ENCODE results near the gene MMP17.

DNA sequence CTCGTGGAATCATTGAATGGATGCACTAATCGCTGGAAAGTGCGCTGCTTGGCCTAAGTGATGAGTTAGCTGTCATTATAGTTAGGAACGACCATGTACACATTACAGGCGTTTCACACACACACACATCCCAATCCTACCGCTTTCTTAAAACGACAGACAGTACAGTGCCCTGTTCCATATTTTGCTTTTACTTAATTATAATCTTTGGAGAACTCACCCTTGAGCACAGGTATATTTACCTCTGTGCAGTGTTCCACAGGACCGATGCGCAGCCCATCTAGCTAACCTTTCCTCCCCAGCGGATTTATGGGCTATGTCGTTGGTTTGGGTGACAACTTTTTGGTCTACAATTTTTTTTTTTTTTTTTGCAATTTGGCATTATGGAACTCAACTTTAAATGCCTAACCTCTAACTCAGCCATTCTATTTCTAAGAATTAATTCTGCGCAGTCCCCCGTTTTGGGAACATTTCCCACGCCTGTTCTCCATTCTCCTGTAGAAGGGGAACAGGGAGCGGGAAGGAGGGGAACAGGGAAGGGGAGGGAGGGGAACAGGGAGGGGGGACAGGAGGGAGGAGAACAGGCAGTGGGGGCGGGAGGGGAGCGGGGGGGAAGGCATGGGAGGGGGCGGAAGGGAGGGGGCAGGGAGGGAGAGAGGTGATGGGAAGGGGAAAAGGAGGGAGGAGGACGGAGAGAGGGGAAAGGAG lies 65.6 kb downstream of the MMP17 start:
- TF ChIP-seq POLR2AphosphoS5 (IDR thresholded peaks at IDR 0.05; ENCODE audit: low read depth, low read length), result no peak
- TF ChIP-seq POLR2A (IDR thresholded peaks at IDR 0.05; ENCODE audit: low read depth, low read length), result no peak
- TF ChIP-seq TAF1 (IDR thresholded peaks at IDR 0.05; ENCODE audit: low read depth, low read length), result no peak
- TF ChIP-seq POU2F2 (IDR thresholded peaks at IDR 0.05; ENCODE audit: low read depth, low read length), result no peak
- TF ChIP-seq SPI1 (IDR thresholded peaks at IDR 0.05; ENCODE audit: low read depth, low read length), result no peak
- no peak for TF ChIP-seq PAX5 (IDR thresholded peaks at IDR 0.05; ENCODE audit: insufficient read depth, low read length, severe bottlenecking)

Data from GM12891 (cell line).